Cardiac fibroblast (primary cell): Measurements from ENCODE around the gene SELENOO.

Experiments
- DNase-seq, 2 donors: peaks; one replicate each; pipeline versions ENCODE4 v3.0.0 to v3.0.0-alpha.2; 2010; ENCODE audit warnings: low read depth in 2 of 2
- H3K4me3 ChIP-seq, 2 donors: replicated peaks in 1 of 2; 1 replicate in 1 of 2; 2 replicates in 1 of 2; pipeline ENCODE4 v1.5.1; 2011; ENCODE audit warnings: low read depth in 2 of 2, low read length in 2 of 2, mild to moderate bottlenecking in 2 of 2, moderate library complexity in 1 of 2
- CTCF ChIP-seq: IDR thresholded peaks from one replicate; pipeline ENCODE4 v1.5.1; 2011; ENCODE audit warnings: low read depth, mild to moderate bottlenecking, low read length, inconsistent platforms

Gene SELENOO

GRCh38 chr22:50255099-50255498 lies 54.3 kb downstream of the SELENOO start:
- DNase-seq, result no peak
- no peak for TF ChIP-seq CTCF
- H3K4me3 ChIP-seq, result no peak overlapping the region

- no peak for TF ChIP-seq CTCF
- H3K4me3 ChIP-seq, result no peak overlapping the region
- no peak for DNase-seq
These were observed 54.8 kb downstream of the SELENOO start for GRCh38 chr22:50255607-50256006.

- TF ChIP-seq CTCF, result no peak
- H3K4me3 ChIP-seq, result no peak overlapping the region
- no peak for DNase-seq
These were observed 55.5 kb downstream of the SELENOO start for GRCh38 chr22:50256258-50256862.

- TF ChIP-seq CTCF, result no peak
- no peak for DNase-seq
- no peak overlapping the region for H3K4me3 ChIP-seq
These were observed 56.2 kb downstream of the SELENOO start for GRCh38 chr22:50257041-50257440.

GRCh38 chr22:50257451-50258360 lies 56.9 kb downstream of the SELENOO start:
- DNase-seq, result no peak
- H3K4me3 ChIP-seq, result no peak overlapping the region
- no peak for TF ChIP-seq CTCF

GRCh38 chr22:50258361-50259292 lies 57.8 kb downstream of the SELENOO start:
- DNase-seq, result no peak
- TF ChIP-seq CTCF, result no peak
- no peak overlapping the region for H3K4me3 ChIP-seq
